Measurements from ENCODE around the gene LHX3.

DNA sequence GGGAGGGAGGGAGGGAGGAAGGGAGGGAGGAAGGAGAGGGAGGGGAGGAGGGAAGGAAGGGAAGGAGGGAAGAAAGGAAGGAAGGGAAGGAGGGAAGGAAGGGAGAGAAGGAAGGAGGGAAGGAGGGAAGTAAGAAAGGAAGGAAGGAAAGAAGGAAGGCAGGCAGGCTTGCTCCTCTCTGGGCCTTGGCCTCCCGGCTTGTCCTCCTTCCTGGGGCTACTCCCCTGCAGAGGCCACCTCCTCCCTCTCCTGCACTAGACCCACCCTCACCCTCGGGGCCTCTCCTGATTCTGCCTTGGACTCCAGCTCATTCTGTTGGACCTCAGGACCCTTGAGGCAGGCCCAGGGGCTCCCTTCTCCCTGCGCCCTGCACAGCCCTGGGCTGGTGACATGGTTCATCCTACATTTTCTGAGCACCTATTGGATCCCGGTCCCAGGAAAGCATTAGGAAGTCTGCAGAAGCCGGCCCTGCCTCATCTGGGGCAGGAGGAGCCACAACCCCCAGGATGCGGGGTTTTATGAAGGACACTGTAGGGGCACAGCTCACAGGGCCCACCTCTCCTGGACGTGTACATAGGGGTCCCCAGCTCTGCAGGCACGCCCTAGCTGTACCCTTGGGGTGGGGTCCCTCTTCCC lies 23.0 kb downstream of the LHX3 start:
- no peak for TF ChIP-seq POLR2A (IDR thresholded peaks at IDR 0.05)
- TF ChIP-seq, protein P1, sequence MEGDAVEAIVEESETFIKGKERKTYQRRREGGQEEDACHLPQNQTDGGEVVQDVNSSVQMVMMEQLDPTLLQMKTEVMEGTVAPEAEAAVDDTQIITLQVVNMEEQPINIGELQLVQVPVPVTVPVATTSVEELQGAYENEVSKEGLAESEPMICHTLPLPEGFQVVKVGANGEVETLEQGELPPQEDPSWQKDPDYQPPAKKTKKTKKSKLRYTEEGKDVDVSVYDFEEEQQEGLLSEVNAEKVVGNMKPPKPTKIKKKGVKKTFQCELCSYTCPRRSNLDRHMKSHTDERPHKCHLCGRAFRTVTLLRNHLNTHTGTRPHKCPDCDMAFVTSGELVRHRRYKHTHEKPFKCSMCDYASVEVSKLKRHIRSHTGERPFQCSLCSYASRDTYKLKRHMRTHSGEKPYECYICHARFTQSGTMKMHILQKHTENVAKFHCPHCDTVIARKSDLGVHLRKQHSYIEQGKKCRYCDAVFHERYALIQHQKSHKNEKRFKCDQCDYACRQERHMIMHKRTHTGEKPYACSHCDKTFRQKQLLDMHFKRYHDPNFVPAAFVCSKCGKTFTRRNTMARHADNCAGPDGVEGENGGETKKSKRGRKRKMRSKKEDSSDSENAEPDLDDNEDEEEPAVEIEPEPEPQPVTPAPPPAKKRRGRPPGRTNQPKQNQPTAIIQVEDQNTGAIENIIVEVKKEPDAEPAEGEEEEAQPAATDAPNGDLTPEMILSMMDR (IDR thresholded peaks at IDR 0.05): no peak
